ENCODE measurements around the gene CCR5AS.
"Not testable (repeated sequence)": the region's sequence is repeated elsewhere in the genome, so short reads cannot be mapped to it uniquely, and the experiment has no call there.

Gene CCR5AS

DNA sequence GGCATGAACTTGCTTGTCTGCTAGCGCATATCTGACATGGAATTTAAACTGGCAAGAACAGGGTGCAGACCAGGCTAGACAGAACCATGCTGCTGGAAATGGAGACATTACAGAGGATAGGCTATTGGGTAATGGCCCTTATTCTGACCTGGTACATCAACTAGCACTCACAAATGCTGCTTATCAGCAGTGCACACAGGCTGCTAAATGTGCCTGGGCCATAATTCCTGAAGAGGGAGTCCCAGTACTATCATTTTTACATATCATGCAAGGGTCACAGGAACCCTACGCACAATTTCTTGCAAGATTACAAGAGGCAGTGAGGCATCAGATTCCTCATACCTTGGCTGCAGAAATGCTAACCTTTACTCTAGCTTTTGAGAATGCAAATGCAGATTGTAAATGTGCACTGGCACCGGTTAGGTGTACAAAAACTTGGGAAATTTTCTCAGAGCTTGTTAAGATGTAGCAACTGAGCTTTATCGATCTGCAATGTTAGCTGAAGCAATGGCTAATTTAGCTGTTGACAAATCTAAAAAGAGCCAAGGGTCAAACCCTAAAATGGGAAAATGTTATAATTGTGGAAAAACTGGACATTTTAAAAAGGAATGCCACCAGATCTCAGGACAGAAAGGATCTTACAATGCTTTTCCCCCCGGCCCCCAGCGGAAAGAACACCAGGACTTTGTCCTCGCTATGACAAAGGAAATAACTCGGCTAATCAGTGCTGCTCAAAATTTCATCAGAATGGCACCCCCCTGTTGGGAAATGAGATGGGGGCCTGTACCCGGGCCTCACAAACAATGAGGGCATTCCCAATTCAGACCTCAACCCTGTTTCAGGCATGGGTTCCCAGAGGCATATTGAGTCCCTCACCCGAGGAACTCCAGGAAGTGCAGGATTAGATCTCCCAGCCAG, 21.3 kb upstream of the CCR5AS start:
- Histone ChIP-seq H3K4me3 (ENCODE audit: low read depth, low read length) (no peak overlapping the region), H3K9ac (ENCODE audit: low read length) (no peak overlapping the region), H3K27me3 (ENCODE audit: control insufficient read depth, insufficient read depth, low read length) (no peaks in the 10 kb centered on the region), H3K9me3 (ENCODE audit: control insufficient read depth, insufficient read depth, low read depth, low read length) (peaks cover 16% of the 10 kb centered on the region), H3K36me3 (ENCODE audit: control insufficient read depth, insufficient read depth, low read length) (no peaks in the 10 kb centered on the region), H3K4me1 (ENCODE audit: control insufficient read depth, insufficient read depth, low read length) (no peaks in the 10 kb centered on the region), H3K27ac (ENCODE audit: low read depth, low read length) (no peak overlapping the region)

DNA sequence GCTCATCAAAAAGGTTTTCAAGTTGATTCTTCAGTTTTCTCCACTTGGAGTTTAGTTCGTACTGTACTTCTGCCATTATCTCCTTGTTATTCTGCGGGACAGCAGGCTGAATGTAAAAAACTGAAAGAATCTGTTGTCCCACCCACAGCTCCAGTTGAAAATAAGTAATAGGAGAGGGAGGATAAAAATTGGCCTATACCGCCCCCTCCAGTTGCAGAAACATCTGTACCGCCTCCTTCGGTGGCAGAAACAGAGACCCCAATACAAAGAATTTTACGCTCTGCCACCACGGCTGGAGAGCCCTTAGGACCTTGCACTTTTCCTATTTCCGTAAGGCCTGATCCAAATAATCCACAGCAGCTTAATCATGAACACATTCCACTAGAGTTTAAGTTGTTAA, 20.5 kb upstream of the CCR5AS start:
- H3K9me3 ChIP-seq (ENCODE audit: control insufficient read depth, insufficient read depth, low read depth, low read length), result peaks cover 12% of the 10 kb centered on the region; the same call in 1 of the 2 replicates
- H3K9ac ChIP-seq (ENCODE audit: low read length); H3K36me3 ChIP-seq (ENCODE audit: control insufficient read depth, insufficient read depth, low read length); H3K4me3 ChIP-seq (ENCODE audit: low read depth, low read length); H3K4me1 ChIP-seq (ENCODE audit: control insufficient read depth, insufficient read depth, low read length); H3K27ac ChIP-seq (ENCODE audit: low read depth, low read length); H3K27me3 ChIP-seq (ENCODE audit: control insufficient read depth, insufficient read depth, low read length): not testable (repeated sequence)

DNA sequence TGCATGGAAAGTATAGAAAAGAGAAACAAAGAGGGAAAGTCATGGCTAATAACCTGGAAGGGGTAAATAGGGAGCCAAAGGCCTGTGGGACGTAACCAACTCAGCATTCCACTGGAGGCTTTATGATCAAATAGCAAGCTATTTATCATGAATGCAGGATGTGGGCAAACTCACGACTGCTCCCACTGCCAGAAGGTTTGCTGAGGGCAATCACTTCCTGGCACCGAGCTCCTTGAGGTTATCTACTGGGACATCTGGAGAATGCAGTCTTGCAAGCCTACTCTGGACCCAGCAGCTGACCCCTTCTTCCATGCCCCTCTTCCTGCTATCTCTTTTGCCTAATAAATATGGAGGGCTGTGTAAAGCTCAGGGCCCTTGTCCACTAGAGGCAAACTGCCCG, 19.6 kb upstream of the CCR5AS start:
- H3K36me3 ChIP-seq (ENCODE audit: control insufficient read depth, insufficient read depth, low read length); H3K9ac ChIP-seq (ENCODE audit: low read length); H3K9me3 ChIP-seq (ENCODE audit: control insufficient read depth, insufficient read depth, low read depth, low read length); H3K4me3 ChIP-seq (ENCODE audit: low read depth, low read length); H3K4me1 ChIP-seq (ENCODE audit: control insufficient read depth, insufficient read depth, low read length); H3K27me3 ChIP-seq (ENCODE audit: control insufficient read depth, insufficient read depth, low read length); H3K27ac ChIP-seq (ENCODE audit: low read depth, low read length): not testable (repeated sequence)

DNA sequence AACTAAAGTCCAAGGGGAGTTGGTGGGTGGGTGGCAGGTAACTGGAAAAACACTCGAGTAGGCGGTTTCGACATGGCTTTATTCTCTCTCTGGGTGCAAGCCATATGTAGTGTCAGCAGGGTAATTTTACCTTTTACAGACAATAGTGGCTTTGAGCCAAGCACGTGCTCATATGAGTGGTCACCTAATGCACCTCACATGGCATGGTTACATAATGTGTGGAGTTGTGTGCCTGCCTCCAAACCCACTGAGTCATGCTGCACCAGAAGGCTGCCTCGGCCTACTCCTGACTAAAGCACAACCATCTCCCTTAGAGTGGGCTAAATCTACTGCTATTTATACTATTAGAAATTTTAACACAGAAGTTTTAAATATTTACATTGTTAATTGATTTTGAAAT, 16.7 kb upstream of the CCR5AS start:
- Histone ChIP-seq H3K27ac (ENCODE audit: low read depth, low read length) (no peak overlapping the region), H3K9ac (ENCODE audit: low read length) (no peak overlapping the region), H3K27me3 (ENCODE audit: control insufficient read depth, insufficient read depth, low read length) (no peaks in the 10 kb centered on the region), H3K9me3 (ENCODE audit: control insufficient read depth, insufficient read depth, low read depth, low read length) (no peaks in the 10 kb centered on the region), H3K4me3 (ENCODE audit: low read depth, low read length) (no peak overlapping the region), H3K4me1 (ENCODE audit: control insufficient read depth, insufficient read depth, low read length) (peaks cover 3% of the 10 kb centered on the region), H3K36me3 (ENCODE audit: control insufficient read depth, insufficient read depth, low read length) (no peaks in the 10 kb centered on the region)

DNA sequence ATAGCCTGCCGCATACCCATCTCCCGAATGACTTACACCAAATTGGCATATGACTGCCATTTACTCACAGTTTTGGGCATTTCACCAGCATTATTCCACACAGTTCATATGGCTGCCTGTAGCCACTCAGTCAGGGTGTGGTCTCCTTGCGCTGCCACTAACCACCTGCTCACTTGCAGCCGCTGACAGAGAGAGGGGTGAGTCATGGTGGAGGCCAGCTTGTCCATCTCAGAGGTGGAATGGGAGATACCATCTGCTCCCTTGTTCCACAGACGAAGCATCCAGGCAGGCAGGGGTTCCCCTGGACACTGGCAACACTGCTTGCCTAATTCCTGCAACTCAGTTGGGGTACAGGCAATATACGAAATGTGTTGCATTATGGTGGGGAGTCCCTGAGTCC, 15.8 kb upstream of the CCR5AS start:
- no peak overlapping the region for H3K9ac ChIP-seq (ENCODE audit: low read length)
- no peaks in the 10 kb centered on the region for H3K9me3 ChIP-seq (ENCODE audit: control insufficient read depth, insufficient read depth, low read depth, low read length)
- H3K4me3 ChIP-seq (ENCODE audit: low read depth, low read length), result no peak overlapping the region
- H3K36me3 ChIP-seq (ENCODE audit: control insufficient read depth, insufficient read depth, low read length), result no peaks in the 10 kb centered on the region
- no peak overlapping the region for H3K27ac ChIP-seq (ENCODE audit: low read depth, low read length)
- no peaks in the 10 kb centered on the region for H3K27me3 ChIP-seq (ENCODE audit: control insufficient read depth, insufficient read depth, low read length)
- peaks cover 8% of the 10 kb centered on the region for H3K4me1 ChIP-seq (ENCODE audit: control insufficient read depth, insufficient read depth, low read length)

DNA sequence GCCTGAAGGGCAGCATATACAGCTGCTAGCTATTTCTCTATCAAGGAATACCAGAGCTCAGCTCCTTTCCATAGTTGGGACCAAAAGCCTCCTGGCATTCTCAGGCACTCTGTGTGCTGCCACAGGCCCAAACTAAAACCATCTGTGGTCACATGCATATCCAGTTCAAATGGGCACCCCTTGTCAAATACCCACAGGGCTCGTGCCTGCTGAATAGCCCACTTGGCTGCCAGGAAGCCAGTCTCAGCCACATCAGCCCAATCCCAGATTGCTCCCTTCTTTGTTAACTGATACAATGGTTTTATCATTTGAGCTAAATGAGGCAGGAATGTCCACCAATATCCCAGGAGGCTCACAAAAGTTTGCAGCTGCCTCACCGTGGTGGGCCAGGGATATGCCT, 14.1 kb upstream of the CCR5AS start:
- H3K36me3 ChIP-seq (ENCODE audit: control insufficient read depth, insufficient read depth, low read length), result no peaks in the 10 kb centered on the region

DNA sequence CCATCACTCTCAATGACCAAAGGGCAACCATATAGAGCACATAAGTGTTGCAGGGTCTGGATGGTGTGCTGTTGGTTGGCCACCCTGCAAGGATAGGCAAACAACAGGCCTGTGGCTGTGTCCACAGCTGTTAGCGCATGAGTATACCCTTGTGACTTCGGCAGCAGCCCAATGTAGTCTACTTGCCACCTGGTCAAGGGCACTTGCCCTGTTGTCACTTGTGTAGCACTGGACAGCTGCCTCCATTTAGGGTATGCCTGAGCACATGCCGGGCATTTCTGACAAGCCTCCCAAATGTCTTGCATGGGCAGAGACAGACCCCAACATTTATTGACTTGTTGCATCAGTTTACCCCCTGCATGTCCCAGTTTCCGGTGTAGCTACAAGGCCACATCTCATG, 12.9 kb upstream of the CCR5AS start:
- H3K27me3 ChIP-seq (ENCODE audit: control insufficient read depth, insufficient read depth, low read length), result no peaks in the 10 kb centered on the region
- H3K9me3 ChIP-seq (ENCODE audit: control insufficient read depth, insufficient read depth, low read depth, low read length), result no peaks in the 10 kb centered on the region
- H3K27ac ChIP-seq (ENCODE audit: low read depth, low read length), result no peak overlapping the region
- H3K36me3 ChIP-seq (ENCODE audit: control insufficient read depth, insufficient read depth, low read length), result no peaks in the 10 kb centered on the region
- H3K4me3 ChIP-seq (ENCODE audit: low read depth, low read length), result no peak overlapping the region
- H3K4me1 ChIP-seq (ENCODE audit: control insufficient read depth, insufficient read depth, low read length), result peaks cover 8% of the 10 kb centered on the region
- no peak overlapping the region for H3K9ac ChIP-seq (ENCODE audit: low read length)

More for the DNA sequence above, 14.1 kb upstream of the CCR5AS start:
- H3K4me1 ChIP-seq (ENCODE audit: control insufficient read depth, insufficient read depth, low read length), result peaks cover 8% of the 10 kb centered on the region
- no peaks in the 10 kb centered on the region for H3K9me3 ChIP-seq (ENCODE audit: control insufficient read depth, insufficient read depth, low read depth, low read length)
- no peak overlapping the region for H3K9ac ChIP-seq (ENCODE audit: low read length)
- no peaks in the 10 kb centered on the region for H3K27me3 ChIP-seq (ENCODE audit: control insufficient read depth, insufficient read depth, low read length)
- no peak overlapping the region for H3K4me3 ChIP-seq (ENCODE audit: low read depth, low read length)
- no peak overlapping the region for H3K27ac ChIP-seq (ENCODE audit: low read depth, low read length)

DNA sequence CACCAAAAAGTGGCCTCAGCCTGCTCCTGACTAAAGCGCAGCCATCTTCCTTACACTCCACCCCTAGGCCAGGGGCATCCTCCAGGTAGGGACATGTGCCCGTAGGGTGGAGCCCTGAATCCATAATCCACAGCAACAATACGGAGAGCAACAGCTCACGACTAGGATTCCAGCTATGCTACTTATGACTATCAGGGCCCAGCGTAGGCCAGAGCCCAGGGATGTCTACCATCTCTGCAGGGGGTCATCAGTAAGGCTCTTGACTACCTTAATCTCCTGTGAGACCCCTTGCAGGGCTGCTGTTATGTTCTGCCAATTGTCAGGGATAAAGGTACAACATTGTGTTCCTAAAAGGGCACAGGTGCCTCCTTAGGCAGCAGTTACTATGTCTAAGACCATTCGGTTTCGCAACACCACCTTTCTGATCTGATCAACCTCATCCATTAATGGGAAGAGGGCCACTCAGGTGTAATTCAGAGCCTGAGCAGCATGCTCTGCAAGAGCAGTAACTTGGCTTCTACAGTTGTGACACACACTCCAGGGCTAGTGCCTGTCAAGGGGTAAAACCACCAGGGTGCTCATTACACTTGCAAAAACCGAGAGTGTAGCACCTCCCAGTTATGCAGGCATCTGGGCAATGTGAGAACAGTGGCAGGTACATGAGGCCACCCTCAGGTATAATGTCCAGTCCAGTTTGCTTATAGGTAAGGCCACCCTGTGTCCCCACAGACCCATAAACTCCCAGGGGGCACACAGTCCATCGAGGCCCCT, 11.2 kb upstream of the CCR5AS start:
- Histone ChIP-seq H3K9me3 (ENCODE audit: control insufficient read depth, insufficient read depth, low read depth, low read length) (no peaks in the 10 kb centered on the region), H3K36me3 (ENCODE audit: control insufficient read depth, insufficient read depth, low read length) (no peaks in the 10 kb centered on the region), H3K27me3 (ENCODE audit: control insufficient read depth, insufficient read depth, low read length) (no peaks in the 10 kb centered on the region), H3K4me1 (ENCODE audit: control insufficient read depth, insufficient read depth, low read length) (peaks cover 8% of the 10 kb centered on the region), H3K4me3 (ENCODE audit: low read depth, low read length) (no peak overlapping the region), H3K9ac (ENCODE audit: low read length) (no peak overlapping the region), H3K27ac (ENCODE audit: low read depth, low read length) (no peak overlapping the region)

DNA sequence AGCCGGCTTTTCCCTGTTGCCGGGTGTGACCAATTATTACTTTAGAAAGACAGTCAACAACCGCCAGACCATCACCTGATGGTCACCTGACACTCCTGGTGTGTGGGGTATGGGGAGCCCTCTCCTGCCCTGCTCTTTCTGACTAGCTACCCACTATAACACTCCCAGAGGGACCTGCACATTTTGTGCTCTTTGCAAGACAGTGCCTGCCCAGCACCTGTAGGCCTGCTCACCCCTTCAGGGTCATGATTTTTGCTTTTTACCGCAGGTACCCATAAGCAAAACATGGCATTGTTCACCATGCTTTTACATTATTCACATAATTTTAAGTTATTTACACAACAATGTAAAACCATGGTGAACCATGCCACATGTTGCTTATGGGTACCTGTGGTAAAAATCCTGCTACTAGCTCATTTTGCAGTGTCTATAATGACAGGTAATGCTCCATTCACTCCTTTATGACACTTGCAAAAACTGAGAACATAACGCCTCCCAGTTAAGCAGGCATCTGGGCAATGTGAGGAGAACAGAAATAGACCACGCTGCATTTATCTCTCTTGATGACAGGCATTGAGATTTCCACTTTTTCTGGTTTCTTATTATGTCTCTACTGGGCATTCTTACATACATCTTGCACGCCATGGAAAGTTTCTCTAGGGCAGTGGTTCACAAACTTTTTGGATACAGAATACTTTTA, 10.1 kb upstream of the CCR5AS start:
- no peak overlapping the region for H3K27ac ChIP-seq (ENCODE audit: low read depth, low read length)
- H3K9ac ChIP-seq (ENCODE audit: low read length), result no peak overlapping the region
- peaks cover 8% of the 10 kb centered on the region for H3K4me1 ChIP-seq (ENCODE audit: control insufficient read depth, insufficient read depth, low read length)
- no peaks in the 10 kb centered on the region for H3K9me3 ChIP-seq (ENCODE audit: control insufficient read depth, insufficient read depth, low read depth, low read length)
- H3K36me3 ChIP-seq (ENCODE audit: control insufficient read depth, insufficient read depth, low read length), result no peaks in the 10 kb centered on the region
- no peaks in the 10 kb centered on the region for H3K27me3 ChIP-seq (ENCODE audit: control insufficient read depth, insufficient read depth, low read length)
- no peak overlapping the region for H3K4me3 ChIP-seq (ENCODE audit: low read depth, low read length)

DNA sequence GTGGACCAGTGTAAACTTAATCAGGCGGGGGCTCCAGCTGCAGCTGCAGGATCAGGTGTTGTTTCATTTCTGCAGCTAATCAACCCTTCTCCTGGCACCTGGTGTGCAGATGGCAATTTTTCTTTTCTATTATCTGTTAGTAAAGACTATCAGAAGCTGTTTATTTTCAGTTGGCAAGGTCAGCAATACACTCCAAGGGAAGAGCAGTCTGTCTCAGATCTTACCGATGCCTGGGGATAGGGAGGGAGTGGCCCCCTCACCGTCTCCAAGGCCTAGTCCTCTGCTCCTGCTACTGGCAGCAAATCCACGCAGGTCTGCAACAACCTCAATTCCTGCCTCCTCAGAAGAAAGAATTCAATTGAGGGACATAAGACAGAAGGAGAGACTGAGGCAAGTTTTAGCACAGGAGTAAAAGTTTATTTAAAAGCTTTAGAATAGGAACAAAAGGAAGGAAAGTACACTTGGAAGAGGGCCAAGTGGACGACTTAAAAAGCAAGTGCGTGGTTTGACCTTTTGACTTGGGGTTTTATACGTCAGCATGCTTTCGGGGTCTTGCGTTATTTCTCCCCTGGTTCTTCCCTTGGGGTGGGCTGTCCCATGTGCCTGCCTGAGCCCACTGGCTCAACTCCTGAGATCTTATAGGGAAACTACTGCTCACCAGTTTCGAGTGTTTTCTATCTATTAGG, 9.4 kb upstream of the CCR5AS start:
- Histone ChIP-seq H3K36me3 (ENCODE audit: control insufficient read depth, insufficient read depth, low read length) (no peaks in the 10 kb centered on the region), H3K27me3 (ENCODE audit: control insufficient read depth, insufficient read depth, low read length) (no peaks in the 10 kb centered on the region), H3K27ac (ENCODE audit: low read depth, low read length) (no peak overlapping the region), H3K9me3 (ENCODE audit: control insufficient read depth, insufficient read depth, low read depth, low read length) (no peaks in the 10 kb centered on the region), H3K4me1 (ENCODE audit: control insufficient read depth, insufficient read depth, low read length) (peaks cover 8% of the 10 kb centered on the region), H3K9ac (ENCODE audit: low read length) (no peak overlapping the region), H3K4me3 (ENCODE audit: low read depth, low read length) (no peak overlapping the region)
